Hepatocyte (in vitro differentiated cells): ENCODE results near the gene METTL25.

Experiments used
- CTCF ChIP-seq: fragments of 200-600 bp; sonication (generic); IDR thresholded peaks from 2 replicates; pipeline ENCODE4 v1.5.1; 2016; ENCODE audit warnings: antibody characterized with exemption, mild to moderate bottlenecking; ENCODE audit not compliant: poor library complexity
- EZH2phosphoT487 ChIP-seq: fragments of 200-600 bp; sonication (generic); IDR thresholded peaks from one replicate; pipeline ENCODE4 v1.6.1; 2018; ENCODE audit warnings: antibody characterized with exemption, mild to moderate bottlenecking, low read depth, moderate library complexity; ENCODE audit not compliant: unreplicated experiment, severe bottlenecking

DNA sequence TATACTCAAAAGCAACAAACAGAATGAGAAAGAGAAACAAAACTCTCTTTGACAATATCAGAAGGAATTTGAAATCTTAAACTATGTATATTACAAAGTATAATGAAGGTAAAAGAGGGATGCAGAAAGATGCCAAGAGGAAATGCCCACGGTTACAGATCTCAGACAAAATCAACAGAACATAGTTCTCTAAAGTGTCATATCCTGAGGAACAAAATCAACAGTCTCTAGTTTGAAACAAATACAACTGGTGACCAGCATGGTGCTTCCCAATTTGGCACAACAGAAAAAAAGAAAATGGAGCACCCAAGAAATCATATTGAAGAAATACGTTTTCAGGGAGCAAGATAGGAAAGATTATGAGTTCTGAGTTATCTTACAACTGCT lies 116.5 kb downstream of the METTL25 start:
- no peak for TF ChIP-seq CTCF
- TF ChIP-seq EZH2phosphoT487, result no peak
